Measurements from ENCODE around the gene KAT2B.
A peak's percentile ranks its signal among the peaks of the same experiment; 100 is the strongest.

Gene KAT2B

DNA sequence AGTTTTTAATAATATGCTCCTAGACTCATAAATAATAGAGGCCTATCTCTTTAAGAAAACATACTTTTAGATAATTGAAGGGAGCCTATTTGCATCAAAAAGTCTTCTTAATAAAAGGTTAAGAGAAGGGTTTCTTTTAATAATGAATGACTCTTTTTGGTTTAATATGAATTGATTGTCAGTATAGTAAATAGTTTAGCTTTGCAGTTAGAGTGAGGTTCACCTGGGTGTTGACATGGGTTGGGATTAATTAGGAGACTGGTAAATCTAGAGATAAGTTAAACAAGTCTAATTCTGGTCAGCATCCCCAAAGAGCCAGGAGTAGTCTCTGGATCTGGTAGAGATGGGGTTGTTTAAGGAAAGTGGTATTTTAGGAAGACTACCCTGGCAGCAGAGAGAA lies 43.0 kb downstream of the KAT2B start:
- Mint-ChIP-seq H3K36me3 (ENCODE audit: low read depth) (peaks cover 16% of the 10 kb centered on the region), H3K27ac (no peak overlapping the region)

DNA sequence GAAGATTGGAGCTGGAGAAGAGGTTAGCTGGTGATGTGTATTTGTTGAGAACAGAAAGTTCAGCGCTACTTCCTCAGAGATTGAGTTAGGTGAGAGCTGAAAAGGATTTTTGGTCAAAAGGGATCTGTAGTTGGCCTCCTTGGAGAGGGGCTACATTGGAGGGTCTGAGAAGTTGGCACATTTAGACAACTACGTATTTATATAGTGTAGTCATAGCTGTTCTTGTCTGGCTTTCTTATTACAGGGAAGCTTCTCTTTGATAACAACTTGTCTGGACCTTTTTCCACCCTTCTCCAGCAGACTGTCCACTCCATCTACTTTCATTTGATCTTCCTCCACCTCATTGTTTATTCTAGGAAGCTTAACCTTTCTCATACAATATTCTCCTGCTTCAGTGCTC lies 43.7 kb downstream of the KAT2B start:
- DNase-seq (no peak), ATAC-seq (no peak)
- H3K9me3 Mint-ChIP-seq: peaks cover 5% of the 10 kb centered on the region
- no peak overlapping the region for H3K4me3 Mint-ChIP-seq
- peaks cover 20% of the 10 kb centered on the region for H3K36me3 Mint-ChIP-seq (ENCODE audit: low read depth)
- no peaks in the 10 kb centered on the region for H3K27me3 Mint-ChIP-seq
- H3K27ac Mint-ChIP-seq: no peak overlapping the region
- H3K4me1 Mint-ChIP-seq: peaks cover 22% of the 10 kb centered on the region

More for the DNA sequence above, 43.0 kb downstream of the KAT2B start:
- peaks cover 22% of the 10 kb centered on the region for H3K4me1 Mint-ChIP-seq
- no peak for DNase-seq
- no peaks in the 10 kb centered on the region for H3K9me3 Mint-ChIP-seq
- no peak for ATAC-seq
- H3K4me3 Mint-ChIP-seq: no peak overlapping the region
- no peaks in the 10 kb centered on the region for H3K27me3 Mint-ChIP-seq

GRCh38 chr3:20091331-20092047 lies 51.2 kb downstream of the KAT2B start:
- ATAC-seq: no peak
- peaks cover 46% of the 10 kb centered on the region for H3K36me3 Mint-ChIP-seq (ENCODE audit: low read depth)

GRCh38 chr3:20095470-20095869 lies 55.2 kb downstream of the KAT2B start:
- H3K4me1 Mint-ChIP-seq: peaks cover 14% of the 10 kb centered on the region
- H3K36me3 Mint-ChIP-seq (ENCODE audit: low read depth): peaks cover 30% of the 10 kb centered on the region
- no peak for DNase-seq
- H3K4me3 Mint-ChIP-seq: no peak overlapping the region
- no peak overlapping the region for H3K27ac Mint-ChIP-seq
- peaks cover 5% of the 10 kb centered on the region for H3K9me3 Mint-ChIP-seq
- no peaks in the 10 kb centered on the region for H3K27me3 Mint-ChIP-seq
- no peak for ATAC-seq

More at GRCh38 chr3:20091331-20092047, 51.2 kb downstream of the KAT2B start:
- Mint-ChIP-seq H3K9me3 (peaks cover 19% of the 10 kb centered on the region), H3K4me3 (no peak overlapping the region), H3K27ac (no peak overlapping the region), H3K27me3 (no peaks in the 10 kb centered on the region), H3K4me1 (peaks cover 2% of the 10 kb centered on the region)
- DNase-seq: no peak

- H3K9me3 Mint-ChIP-seq: peaks cover 2% of the 10 kb centered on the region
Measured at GRCh38 chr3:20096135-20096685, 56.0 kb downstream of the KAT2B start.

GRCh38 chr3:20097015-20097414 lies 56.8 kb downstream of the KAT2B start:
- Mint-ChIP-seq H3K4me1 (peaks cover 25% of the 10 kb centered on the region), H3K27me3 (no peaks in the 10 kb centered on the region), H3K27ac (no peak overlapping the region), H3K4me3 (no peak overlapping the region), H3K9me3 (no peaks in the 10 kb centered on the region), H3K36me3 (ENCODE audit: low read depth) (peaks cover 26% of the 10 kb centered on the region)
- DNase-seq (no peak), ATAC-seq (no peak)

More at GRCh38 chr3:20096135-20096685, 56.0 kb downstream of the KAT2B start:
- H3K27me3 Mint-ChIP-seq: no peaks in the 10 kb centered on the region
- no peak overlapping the region for H3K27ac Mint-ChIP-seq
- H3K4me3 Mint-ChIP-seq: no peak overlapping the region
- no peak for DNase-seq
- H3K36me3 Mint-ChIP-seq (ENCODE audit: low read depth): peaks cover 29% of the 10 kb centered on the region
- ATAC-seq: no peak
- H3K4me1 Mint-ChIP-seq: peaks cover 22% of the 10 kb centered on the region

- ATAC-seq: no peak
- peaks cover 40% of the 10 kb centered on the region for H3K4me1 Mint-ChIP-seq
- H3K4me3 Mint-ChIP-seq: no peak overlapping the region
- H3K27ac Mint-ChIP-seq: no peak overlapping the region
- no peaks in the 10 kb centered on the region for H3K27me3 Mint-ChIP-seq
- DNase-seq: no peak
- H3K9me3 Mint-ChIP-seq: no peaks in the 10 kb centered on the region
- peaks cover 25% of the 10 kb centered on the region for H3K36me3 Mint-ChIP-seq (ENCODE audit: low read depth)
Measured at GRCh38 chr3:20099060-20099459, 58.8 kb downstream of the KAT2B start.

GRCh38 chr3:20100151-20100550 lies 59.9 kb downstream of the KAT2B start:
- Mint-ChIP-seq H3K36me3 (ENCODE audit: low read depth) (peaks cover 22% of the 10 kb centered on the region), H3K27ac (no peak overlapping the region), H3K9me3 (no peaks in the 10 kb centered on the region), H3K4me1 (peaks cover 48% of the 10 kb centered on the region), H3K27me3 (no peaks in the 10 kb centered on the region), H3K4me3 (no peak overlapping the region)
- ATAC-seq (no peak), DNase-seq (no peak)

DNA sequence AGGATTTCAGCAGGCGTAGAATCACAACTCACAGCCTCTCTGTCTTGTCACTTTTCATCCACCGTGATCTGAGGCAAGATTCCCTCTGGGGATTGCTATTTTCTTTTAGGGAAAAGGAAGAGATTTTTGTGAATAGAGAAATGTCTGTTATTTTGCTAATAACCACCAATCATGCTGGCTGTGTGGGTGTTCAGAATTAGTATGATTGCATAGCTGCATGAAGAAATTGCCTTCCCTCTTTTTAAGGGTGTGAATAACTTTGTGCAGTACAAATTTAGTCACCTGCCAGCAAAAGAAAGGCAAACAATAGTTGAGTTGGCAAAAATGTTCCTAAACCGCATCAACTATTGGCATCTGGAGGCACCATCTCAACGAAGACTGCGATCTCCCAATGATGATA lies 60.8 kb downstream of the KAT2B start:
- H3K9me3 Mint-ChIP-seq: no peaks in the 10 kb centered on the region
- no peaks in the 10 kb centered on the region for H3K27me3 Mint-ChIP-seq
- H3K27ac Mint-ChIP-seq: no peak overlapping the region
- H3K4me1 Mint-ChIP-seq: peaks cover 57% of the 10 kb centered on the region
- peaks cover 15% of the 10 kb centered on the region for H3K36me3 Mint-ChIP-seq (ENCODE audit: low read depth)
- no peak for ATAC-seq
- H3K4me3 Mint-ChIP-seq: no peak overlapping the region
- no peak for DNase-seq

DNA sequence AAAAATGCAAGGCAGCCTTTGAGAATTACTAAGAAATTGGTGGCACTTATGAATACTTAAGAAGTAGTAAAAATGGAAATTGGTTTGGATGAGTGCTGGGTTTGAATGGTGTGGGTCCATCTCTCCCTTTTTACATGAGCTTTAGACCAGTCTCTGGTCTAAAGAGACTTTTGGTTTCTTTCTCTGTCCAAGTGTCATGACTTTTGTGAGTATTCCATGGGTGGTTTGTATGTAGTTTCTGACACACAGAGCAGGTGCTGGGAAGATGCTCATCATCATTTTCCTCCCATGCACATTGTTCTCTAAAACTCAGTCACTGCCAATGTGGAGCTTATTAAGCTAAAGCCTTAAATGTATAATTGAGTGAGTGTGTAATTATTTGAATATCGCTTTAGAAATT lies 63.5 kb downstream of the KAT2B start:
- Mint-ChIP-seq H3K4me1 (peaks cover 61% of the 10 kb centered on the region), H3K27ac (peak overlapping the region; percentile 87), H3K36me3 (ENCODE audit: low read depth) (peaks cover 9% of the 10 kb centered on the region), H3K27me3 (no peaks in the 10 kb centered on the region), H3K4me3 (peak overlapping the region; percentile 64), H3K9me3 (no peaks in the 10 kb centered on the region)
- ATAC-seq (peak; percentile 70), DNase-seq (no peak)

- no peaks in the 10 kb centered on the region for H3K9me3 Mint-ChIP-seq
- DNase-seq: peak; percentile 60
- peak overlapping the region; percentile 87 for H3K27ac Mint-ChIP-seq
- H3K36me3 Mint-ChIP-seq (ENCODE audit: low read depth): peaks cover 4% of the 10 kb centered on the region
- H3K4me1 Mint-ChIP-seq: peaks cover 63% of the 10 kb centered on the region
- peak overlapping the region; percentile 64 for H3K4me3 Mint-ChIP-seq
- H3K27me3 Mint-ChIP-seq: no peaks in the 10 kb centered on the region
- ATAC-seq: peak; percentile 91
Measured at GRCh38 chr3:20104167-20104661, 64.0 kb downstream of the KAT2B start.

- H3K9me3 Mint-ChIP-seq: no peaks in the 10 kb centered on the region
- ATAC-seq (no peak), DNase-seq (no peak)
- no peak overlapping the region for H3K4me3 Mint-ChIP-seq
- H3K4me1 Mint-ChIP-seq: peaks cover 51% of the 10 kb centered on the region
- H3K36me3 Mint-ChIP-seq (ENCODE audit: low read depth): peaks cover 3% of the 10 kb centered on the region
- H3K27ac Mint-ChIP-seq: no peak overlapping the region
- H3K27me3 Mint-ChIP-seq: no peaks in the 10 kb centered on the region
Measured at GRCh38 chr3:20105513-20106280, 65.5 kb downstream of the KAT2B start.

DNA sequence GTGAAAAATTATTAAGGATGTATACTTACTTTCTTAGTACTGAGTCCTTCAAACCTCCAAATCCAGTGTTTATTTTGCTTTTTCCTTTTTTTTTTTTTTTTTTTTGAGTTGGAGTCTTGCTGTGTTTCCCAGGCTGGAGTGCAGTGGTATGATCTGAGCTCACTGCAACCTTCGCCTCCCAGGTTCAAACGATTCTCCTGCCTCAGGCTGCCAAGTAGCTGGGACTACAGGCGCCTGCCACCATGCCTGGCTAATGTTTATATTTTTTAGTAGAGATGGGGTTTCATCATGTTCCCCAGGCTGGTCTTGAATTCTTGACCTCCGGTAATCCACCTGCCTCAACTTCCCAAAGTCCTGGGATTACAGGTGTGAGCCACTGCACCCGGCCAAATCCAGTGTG lies 67.5 kb downstream of the KAT2B start:
- Mint-ChIP-seq H3K27me3 (no peaks in the 10 kb centered on the region), H3K4me3 (no peak overlapping the region), H3K36me3 (ENCODE audit: low read depth) (peaks cover 7% of the 10 kb centered on the region), H3K27ac (no peak overlapping the region), H3K4me1 (peaks cover 37% of the 10 kb centered on the region), H3K9me3 (no peaks in the 10 kb centered on the region)
- DNase-seq (no peak), ATAC-seq (no peak)

DNA sequence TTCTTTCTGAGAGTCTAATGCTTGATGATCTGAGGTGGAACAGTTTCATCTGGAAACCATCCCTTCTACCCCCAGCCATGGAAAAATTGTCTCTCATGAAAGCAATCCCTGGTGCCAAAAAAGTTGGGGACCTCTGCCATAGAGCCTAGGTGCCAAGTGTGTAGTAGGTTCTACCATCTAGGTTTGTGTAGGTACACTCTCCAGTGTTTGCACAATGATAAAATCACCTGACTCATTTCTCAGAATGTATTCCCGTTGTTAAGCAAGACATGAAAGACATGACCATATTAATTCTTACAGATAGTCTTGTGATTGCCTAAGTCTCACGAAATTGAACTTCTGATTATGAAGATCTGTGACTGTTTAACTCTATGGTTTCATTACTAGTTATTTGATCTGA lies 68.6 kb downstream of the KAT2B start:
- DNase-seq (no peak), ATAC-seq (no peak)
- peaks cover 29% of the 10 kb centered on the region for H3K4me1 Mint-ChIP-seq
- no peaks in the 10 kb centered on the region for H3K27me3 Mint-ChIP-seq
- H3K9me3 Mint-ChIP-seq: no peaks in the 10 kb centered on the region
- H3K27ac Mint-ChIP-seq: no peak overlapping the region
- peaks cover 9% of the 10 kb centered on the region for H3K36me3 Mint-ChIP-seq (ENCODE audit: low read depth)
- no peak overlapping the region for H3K4me3 Mint-ChIP-seq

DNA sequence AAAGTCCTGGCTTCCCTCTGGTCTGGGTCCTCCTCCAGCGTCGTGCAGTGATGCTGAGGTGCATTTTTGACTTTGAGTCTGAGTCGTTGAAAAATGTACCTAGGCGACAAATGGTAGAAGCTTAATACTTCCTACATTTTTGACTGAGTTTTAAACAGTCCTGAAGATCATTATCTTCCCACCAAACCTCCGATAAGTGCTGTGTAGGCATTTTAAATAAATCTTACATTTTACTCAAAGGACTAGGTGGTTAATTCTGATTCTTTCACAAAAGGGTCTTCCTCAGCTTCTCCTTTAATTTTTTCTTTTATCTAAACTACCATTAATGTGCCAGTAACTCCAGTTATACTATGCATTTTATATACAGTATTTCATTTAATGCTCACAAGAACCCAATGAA lies 70.6 kb downstream of the KAT2B start:
- Mint-ChIP-seq H3K27me3 (no peaks in the 10 kb centered on the region), H3K27ac (no peak overlapping the region), H3K36me3 (ENCODE audit: low read depth) (peaks cover 15% of the 10 kb centered on the region), H3K4me1 (peaks cover 12% of the 10 kb centered on the region), H3K4me3 (no peak overlapping the region), H3K9me3 (no peaks in the 10 kb centered on the region)
- no peak for DNase-seq
- no peak for ATAC-seq

Data from activated naive CD8-positive, alpha-beta T cell treated with anti-CD3 and anti-CD28 coated beads, Interleukin-2, amount 50 U/mL, for 24 hours (primary cell).